ENCODE results near the gene MAML3. TPM values are rescaled to one million over a fixed set of nuclear protein-coding genes. Genes with fewer than 3 reads are reported as not detected.

The MAML3 gene
- total RNA-seq, 1 experiment from 2014 or later: 0.43 TPM

DNA sequence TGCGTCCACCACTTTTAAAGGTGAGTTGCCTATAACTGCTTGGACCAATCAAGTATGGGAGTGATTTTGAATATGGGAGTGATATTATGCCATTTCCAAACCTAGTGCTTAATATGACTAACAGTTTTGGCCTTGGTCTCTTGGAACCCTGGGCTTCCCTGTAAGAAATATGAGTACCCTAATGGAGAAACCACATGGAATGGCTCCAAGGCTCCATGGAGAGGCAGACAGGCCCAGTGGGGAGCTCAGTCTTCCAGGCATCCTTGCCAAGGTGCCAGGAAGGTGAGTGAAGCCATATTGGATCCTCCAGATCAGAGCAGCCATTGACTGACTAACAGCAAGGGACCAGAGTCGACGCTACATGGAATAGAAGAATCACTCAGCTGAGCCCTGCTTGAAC is 53.2 kb downstream of the MAML3 start:
- no peak for DNase-seq (ENCODE audit: low spot score)

DNA sequence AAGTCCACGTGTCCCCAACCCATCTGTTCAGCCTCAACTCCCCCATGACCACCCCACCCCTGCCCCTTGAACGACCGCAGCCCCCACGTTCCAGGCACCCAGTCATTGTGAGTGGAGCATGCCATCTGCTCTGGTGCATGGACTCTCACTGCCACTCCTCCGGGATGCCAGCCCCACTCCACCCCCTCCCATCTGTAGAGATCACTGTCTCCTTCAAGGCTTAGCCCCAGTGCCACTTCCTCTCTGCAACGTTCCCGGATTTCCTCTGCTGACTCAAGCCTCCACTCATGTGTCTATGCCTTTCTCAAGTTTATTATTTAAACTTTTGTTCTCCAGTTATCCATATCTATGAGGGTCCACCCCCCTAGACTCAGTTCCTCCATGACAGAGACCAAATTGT is 54.0 kb downstream of the MAML3 start:
- DNase-seq (ENCODE audit: low spot score): no peak

DNA sequence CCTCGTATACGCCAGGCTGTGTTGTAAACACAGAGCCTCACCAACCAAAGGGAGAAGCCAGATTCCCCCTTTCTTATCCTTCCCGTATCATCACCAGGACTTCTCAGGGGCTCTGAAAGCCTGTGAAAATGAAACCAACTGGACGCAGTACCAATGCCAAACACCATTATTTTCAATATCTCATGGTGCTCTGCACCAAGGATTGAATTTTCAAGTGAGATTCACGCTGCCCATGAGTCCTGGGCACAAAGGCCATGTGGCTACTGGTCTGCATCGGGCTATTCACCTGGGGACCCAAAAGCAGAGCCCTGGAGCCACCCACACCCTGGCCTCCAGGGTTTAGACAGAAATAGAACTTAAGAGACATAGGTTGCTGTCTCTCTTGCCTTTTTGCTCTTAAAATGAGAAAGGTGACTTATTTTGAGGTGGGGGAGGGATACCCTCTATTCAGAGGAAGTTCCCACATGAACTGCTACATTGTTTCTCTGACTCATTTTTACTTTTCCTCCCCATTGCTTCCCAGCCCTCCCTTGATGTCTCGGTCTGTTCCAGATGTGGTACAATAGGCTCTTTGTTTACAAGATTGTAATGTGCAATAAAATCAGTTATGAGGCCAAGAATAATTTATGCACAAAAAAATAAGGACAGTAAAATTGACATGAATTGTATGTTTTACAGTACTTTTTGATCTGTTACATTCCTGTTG is 55.4 kb downstream of the MAML3 start:
- peak; percentile 38 for DNase-seq (ENCODE audit: low spot score)

DNA sequence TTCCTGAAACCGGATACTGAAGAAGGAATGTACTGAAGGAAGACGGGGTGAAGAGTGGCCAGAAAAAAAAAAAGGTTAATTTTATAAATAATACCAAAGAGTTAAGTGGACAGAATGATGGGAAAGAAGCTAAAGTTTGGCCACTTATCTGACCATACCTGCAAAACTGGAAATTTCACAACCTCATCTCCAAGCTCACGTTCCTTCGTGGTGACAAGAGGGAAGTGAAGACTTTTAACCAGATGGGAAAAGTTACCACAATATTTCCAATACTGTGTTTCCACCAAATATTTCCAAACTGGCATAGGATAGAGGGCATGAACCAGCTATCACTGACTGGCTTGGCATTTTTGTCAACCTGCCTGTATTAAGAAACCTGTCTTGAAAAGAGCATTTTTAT is 56.4 kb downstream of the MAML3 start:
- no peak for DNase-seq (ENCODE audit: low spot score)

DNA sequence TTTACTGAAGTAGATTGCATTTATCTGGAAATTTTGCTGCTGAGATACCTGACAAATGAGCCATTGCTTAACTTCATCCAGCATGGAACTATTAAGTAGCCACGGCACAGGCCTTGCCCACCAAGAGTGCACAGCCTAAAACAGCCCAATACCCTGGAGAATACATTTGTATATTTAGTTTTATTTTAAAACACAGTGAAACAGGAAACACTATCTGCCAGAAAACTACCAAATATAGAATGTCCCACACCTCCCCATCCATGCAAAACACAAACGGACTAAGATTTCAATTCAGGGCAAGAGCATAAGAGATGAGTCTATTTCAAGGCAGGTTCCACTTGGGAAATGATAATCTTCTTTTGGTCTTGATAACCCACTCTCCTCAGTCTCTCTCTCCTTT is 57.1 kb downstream of the MAML3 start:
- no peak for DNase-seq (ENCODE audit: low spot score)

DNA sequence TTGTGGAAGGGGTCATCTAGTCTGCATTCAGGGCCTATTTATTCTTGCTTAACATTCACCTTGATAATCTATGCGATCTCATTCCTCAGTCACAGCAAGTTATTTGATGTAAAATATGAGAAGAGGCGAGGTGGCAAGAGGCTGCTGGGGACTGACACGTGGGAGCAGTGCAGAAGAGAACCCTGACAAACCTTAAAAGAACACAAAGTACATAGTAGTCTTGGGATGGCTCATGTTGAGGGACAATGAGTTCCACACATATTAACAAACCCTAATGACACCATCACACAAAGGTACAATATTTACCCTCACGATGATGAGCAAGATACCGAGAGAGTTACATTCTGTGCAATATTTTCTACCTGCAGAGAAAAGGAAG is 57.5 kb downstream of the MAML3 start:
- no peak for DNase-seq (ENCODE audit: low spot score)

DNA sequence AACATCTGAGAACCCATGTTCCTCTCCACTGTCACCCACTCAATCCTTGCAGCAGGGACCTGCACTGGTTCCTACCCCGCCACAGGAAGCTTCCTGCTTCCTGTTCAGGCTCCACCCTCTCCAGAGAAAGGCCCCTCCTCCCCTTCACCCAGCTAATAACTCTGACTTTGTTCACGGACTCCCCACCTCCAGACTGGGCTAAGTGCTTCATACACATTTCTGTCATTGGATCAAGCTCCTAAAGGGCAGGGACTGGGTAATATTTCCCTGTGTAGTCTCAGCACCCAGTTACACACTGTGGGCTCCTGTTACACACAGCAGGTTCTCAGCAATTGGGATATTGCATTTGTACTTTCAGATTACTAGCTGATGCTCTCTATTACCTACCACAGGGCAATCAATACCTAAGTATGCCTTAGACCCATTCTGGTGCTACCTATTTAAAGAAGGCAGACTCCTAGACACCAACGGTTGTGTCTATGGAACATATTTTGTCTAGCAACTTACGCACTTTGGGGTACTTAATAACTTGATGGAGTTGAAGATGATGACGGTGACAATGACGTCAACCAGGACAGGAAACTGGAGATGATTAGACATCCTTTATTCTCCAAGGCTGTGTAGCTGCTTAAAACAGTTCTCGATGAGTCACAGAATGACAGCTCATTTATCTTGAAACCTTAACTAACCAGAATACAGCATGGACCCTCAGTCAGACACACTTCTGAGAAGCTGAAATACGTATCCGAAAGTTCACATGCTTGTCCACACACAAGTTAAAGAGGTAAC is 58.1 kb downstream of the MAML3 start:
- peak; percentile 62 for DNase-seq (ENCODE audit: low spot score)

DNA sequence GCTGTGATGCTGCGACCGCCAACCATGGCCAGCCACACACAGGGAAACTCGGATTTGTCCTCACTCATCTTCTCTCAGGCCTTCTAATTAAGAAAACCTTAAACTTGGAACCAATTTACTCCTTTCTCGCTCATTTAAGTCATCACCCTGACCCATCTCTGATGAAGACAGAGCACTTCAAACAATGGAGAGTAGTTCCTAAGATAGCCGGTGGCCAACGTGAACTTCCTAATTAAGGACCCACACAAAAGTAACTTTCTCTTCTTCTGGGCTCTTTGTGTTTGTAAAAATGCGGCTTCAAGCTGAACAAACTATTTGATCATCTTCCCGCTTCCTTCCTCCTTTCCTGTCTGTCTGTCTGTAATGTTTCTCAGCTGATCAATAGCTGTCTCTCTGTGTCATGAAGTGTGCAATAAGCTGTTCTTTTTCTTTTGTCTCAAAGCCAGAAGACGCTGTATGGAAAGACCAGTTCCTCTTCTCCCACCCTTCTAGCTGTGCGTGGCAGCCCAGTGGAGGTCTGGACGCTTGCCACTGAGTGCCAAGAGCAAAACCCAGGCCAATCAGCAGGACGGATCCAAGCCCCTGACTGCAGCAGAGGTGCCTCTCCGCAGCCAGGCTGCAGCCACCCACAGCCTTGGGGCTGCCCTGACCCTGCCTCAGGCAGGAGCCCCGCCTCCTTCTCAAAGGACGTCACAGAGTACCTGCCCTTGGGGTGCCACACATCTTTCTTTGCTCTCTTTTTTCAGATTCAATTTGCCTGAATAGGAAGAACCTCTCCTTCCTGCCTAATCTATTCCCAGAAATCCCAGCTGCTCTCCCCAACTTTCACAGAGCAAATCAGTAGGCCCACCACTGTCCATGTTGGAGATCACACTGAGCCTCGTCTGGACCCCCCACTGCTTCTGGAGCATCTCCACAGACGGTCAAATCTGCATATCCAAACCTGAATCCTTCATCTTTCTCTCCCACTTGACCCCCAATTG is 59.3 kb downstream of the MAML3 start:
- DNase-seq (ENCODE audit: low spot score): peak; percentile 34

DNA sequence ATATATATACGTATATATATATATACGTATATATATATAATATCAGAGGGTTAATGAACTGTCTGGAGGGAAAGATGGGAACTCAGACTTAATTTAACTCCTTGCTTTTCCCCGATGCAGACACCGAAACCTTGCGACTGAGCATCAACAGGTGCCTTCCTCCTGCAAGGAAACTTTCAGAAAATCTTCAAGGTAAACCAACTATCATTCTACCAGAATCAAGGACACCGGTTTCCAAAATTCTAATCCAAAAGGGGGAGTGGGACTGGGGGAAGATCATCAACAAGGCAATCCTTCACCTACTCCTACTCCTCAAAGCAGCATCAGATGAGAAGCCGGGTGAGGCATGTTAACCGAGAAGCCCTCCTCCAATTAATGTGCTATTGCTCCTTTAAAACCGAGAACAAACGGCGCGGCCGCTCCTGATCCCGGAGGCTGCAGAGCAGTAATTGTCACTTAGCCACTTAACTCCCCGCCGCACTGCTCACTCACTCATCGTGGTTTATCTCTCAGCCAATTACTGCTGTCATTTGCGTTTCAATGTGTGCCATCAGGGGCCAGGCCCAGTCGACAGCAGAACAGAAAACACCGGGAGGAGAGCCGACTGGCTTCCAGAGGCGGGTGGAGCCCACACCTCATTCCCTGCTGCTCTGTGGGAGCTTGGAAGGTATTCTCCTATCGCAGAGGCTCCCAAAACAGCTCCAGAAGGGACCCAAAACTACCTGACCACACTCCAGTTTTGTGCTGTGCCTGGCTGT is 61.7 kb downstream of the MAML3 start:
- DNase-seq (ENCODE audit: low spot score): peak; percentile 24

DNA sequence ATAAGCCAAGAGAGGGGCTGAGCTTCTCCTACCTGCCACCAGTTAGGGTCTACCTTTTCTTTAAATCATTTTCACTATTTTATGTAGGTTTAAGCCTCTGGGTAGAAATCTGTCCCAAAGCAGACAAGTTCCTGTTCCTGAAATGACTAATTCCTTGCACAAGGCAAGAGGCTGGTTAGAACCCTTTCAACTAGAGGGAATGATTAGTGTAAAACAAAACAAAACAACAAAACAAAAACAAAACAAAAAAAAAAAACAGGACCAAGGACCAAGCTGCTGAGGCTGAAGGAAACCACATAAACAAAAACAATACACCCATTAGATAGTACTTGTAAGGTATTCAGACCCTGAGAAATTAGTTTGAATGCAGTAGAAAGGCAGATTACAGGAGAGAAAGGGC is 62.7 kb downstream of the MAML3 start:
- no peak for DNase-seq (ENCODE audit: low spot score)

DNA sequence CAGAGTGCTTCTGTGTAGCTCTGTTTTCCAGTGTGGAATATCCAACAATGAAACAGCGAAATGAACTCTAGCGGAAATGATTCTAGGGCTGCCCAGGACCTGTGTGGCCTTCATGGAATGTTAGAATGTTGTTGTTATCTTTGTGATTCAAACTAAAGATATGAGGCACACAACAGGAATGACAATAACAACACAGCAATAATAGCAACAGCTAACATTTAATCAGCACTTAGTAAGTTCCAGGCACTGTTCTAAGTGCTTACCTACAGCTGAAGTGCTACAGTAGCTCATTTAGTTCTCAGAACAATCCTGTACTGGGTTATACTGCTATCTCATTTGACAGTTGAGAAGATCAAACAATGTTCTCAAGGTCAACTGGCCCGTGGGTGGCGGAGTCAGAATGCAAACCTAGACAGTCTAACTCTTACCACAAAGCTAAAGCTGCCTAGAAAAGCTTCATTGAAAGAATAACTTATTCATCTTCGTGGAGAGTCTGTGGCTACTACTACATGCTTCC is 63.7 kb downstream of the MAML3 start:
- no peak for DNase-seq (ENCODE audit: low spot score)

DNA sequence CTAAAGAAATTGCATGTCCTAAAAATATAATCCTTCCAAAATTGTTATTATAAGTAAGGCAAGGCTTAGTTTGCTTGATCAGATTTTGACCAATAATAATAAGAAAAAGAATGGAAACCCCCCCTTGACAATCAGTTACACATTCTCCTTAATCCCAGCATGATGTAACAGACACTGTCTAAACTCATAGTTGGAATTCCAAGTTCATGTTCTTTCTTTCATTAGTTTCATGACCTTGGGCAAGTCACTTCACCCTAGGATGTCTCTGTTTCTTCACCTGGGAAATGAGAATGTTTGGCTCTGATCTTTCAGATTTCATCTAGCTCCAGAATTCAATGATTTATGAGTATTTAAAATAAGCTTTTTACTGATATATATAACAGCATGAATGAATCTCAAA is 64.8 kb downstream of the MAML3 start:
- DNase-seq (ENCODE audit: low spot score): no peak

DNA sequence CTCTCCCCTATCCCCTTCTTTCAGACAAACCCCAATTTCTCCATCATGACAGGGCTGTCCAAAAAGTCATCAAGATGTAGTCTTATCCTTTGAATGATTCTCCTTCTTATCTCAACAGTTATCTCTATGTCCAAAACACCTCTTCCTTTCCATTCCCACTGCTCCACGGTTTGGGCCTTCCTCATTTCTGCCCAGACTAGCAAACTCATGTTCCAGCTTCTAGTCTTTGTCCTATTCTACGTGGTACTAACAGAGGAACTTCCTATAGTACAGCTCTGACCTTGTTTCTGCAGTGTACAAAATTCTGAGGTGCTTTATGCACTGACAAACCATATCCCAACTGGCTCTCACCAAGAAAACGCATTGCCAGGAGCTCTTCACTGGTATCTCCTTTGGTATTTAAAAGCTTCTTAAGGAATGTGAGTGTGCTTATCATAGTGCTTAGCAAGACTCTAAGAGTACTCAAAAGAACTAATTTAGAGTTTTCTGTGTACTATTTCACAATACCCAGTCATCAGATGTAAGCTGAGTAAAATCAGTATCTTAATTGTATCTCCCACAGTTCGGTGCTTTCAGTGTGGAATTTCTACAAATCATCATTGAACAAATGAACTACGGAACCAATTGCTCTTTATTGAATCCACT is 65.5 kb downstream of the MAML3 start:
- no peak for DNase-seq (ENCODE audit: low spot score)

DNA sequence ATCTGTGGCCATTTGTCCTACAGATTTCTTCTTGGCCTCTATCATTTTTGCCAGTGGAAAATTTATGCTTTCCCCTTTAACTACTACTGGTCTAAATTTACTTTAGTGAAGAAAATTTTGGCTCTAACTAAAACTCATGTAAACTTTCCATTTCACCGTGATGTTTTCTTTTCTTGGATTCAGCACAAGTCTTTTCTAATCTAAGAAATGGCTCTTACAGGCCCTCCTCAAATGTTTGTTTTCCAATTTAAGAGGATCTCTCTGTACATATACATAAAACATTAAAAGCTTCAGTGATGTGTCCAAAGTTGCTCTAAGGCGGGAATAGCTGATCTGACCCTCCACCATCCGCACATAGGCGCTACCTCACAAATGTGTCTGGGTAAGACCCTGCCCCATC is 68.1 kb downstream of the MAML3 start:
- DNase-seq (ENCODE audit: low spot score): no peak

DNA sequence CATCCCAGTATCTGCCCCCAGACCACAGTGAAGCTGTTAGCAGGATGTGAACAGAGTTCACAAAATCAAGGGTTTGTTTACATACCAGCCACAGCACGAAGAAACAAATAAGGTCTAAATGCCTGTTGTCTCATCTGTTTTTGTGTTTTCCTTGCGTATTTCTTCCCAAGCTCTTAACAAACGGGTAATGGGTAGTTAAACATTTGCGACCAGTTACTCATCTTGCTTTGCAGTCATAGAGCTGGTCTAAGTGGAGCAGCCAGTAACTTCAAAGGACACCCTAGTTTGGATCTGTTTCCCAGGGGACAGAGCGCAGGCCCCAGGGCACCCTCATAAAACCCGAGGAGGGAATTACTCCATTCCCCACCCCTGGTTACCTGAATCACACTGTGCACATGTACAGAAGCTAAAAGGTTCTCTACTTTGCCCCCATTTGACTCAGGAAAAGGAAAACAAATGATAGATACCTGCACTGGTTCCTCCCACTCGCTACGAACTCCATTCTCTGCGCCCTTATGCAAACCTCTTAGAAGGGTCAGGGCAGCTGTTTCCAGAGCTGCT is 68.8 kb downstream of the MAML3 start:
- peak; percentile 29 for DNase-seq (ENCODE audit: low spot score)

DNA sequence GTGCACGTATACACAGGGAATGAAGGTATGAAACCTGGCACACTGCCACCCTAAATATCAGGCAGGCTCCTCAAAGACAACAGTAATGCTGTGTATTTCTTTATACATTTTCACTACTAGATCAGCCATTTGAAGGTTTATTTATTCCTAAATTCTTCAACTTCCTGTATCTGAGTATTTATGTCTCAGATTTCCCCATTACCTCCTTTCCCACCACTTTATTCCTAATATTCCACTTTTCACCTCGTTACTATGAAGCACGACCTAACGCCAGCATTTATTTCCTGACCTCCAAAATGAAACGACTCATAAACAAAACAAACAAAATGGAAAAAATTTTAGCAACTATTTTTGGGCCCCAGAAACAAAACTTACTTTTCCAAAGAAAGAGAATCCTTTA is 69.6 kb downstream of the MAML3 start:
- DNase-seq (ENCODE audit: low spot score): no peak

DNA sequence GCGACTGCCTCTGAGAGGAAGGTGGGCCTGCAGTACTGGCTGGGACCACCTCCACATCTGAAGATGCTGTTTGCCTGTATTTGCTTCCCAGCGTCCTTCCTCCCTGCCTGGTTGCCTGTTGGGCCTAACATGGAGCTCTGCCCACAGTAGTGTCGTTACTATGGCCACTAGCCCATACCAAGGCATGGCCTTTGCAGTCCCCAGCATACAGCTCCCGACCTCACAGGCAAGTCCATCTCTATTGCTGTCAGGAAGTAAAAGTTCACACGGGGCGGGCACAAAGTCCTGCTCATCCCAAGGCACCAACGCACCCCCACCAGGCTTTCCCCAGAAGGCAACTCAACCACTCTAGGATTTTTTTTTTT is 71.6 kb downstream of the MAML3 start:
- no peak for DNase-seq (ENCODE audit: low spot score)

DNA sequence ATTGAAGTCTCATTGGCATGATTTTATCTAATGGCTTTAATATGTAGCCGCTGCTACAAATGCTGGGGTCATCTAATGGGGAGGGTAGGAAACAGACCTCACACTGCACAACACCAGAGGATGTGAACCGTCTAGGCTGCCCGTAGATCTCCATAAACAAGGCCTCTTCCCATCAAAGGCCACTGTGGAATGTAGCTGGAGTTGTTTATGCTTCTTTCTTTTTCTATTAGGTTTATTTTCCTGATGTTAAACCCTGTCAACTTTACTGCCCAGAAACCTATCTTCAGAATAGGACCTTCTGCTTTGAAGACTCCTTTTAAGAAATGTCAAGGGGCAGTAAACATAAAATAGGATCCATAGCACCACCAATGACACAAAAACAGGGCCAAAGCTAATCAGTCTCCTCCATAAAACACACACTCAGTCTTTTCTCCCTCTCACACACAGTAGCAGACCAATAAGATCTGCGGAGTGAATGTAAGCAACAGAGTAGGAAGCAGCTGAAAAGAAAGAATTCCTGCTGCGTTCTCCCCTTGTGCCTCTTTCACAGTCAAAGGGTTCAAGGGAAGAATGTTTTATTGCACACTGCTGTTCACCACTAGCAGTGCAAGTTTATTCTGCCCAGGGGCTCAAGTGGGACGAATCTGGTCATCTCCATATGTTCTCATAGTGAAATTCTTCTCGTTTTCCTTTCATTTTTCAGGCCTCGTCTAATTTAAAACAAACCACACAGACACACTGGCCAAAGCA is 72.2 kb downstream of the MAML3 start:
- DNase-seq (ENCODE audit: low spot score): no peak

DNA sequence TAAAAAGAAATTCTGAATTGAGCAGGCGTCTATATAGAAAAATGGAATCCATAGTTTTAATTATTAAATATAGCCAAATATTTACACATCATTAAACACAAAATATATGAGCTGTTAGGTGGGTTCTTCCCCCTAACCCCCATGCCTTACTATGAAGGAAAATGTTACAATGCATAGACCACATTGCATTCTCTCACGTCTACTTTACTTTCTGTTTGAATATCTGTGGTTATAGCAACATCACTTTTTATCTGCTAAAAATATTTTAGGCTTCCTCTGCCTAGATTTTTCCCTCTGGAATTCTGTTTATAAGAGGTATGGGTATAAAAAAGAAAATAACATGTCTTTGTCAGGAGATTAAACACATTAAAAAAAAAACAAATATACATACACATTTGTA is 73.1 kb downstream of the MAML3 start:
- DNase-seq (ENCODE audit: low spot score): no peak

DNA sequence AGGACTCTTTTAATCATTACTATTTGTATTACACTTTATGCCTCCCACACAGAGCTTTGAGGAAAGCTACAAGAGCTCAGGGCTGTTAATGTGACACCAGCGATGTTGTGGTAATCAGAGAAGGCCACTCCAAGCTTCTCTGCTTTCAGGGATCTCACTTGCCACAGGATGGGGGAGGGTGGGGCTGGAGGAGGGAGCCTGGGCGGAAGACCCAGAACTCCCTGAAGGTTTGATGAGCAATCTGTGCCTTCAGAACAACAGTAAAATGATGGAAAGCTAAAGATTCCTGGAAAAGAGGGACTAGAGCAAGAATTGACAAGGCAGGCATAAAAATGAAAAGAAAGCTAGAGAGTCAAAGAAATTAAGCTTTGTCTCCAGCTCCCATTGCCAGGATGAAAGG is 75.6 kb downstream of the MAML3 start:
- DNase-seq (ENCODE audit: low spot score): peak; percentile 32
